T-cell (primary cell): ENCODE results near the gene GNAI3. TPM values are rescaled to one million over a fixed set of nuclear protein-coding genes. Genes with fewer than 3 reads are reported as not detected.

Experiments used
- ATAC-seq, 4 experiments: fragments of 200-7000 bp in 3 of 4; fragments of 150-1000 bp in 1 of 4; cut with Tn5 transposase; replicated peaks in 1 of 4; 1 replicate in 3 of 4; 2 replicates in 1 of 4; pipeline ENCODE4 v1.10.0; 2021; ENCODE audit warnings: moderate library complexity in 3 of 4, mild to moderate bottlenecking in 2 of 4, moderate number of reproducible peaks in 1 of 4
- CTCF ChIA-PET, 2 donors: fragments of 300-600 bp; sonication (Branson Sonifier 250); formaldehyde crosslinking; loops; one replicate each; lab custom pipeline; 2022; ENCODE audit warnings: antibody characterized with exemption in 2 of 2; lab: Charles Lee
- POLR2A ChIA-PET, 2 donors: fragments of 300-600 bp; sonication (Branson Sonifier 250); formaldehyde crosslinking; loops; one replicate each; lab custom pipeline; 2022; ENCODE audit warnings: antibody characterized with exemption in 2 of 2; lab: Charles Lee
- DNase-seq, 35 experiments: peaks; one replicate each; pipeline versions ENCODE4 v3.0.0 to v3.0.0-alpha.2; 2013 to 2023
- H3K27ac ChIP-seq: one replicate; pipeline ENCODE4 v1.5.1; 2013; ENCODE audit warnings: low read length
- H3K27me3 ChIP-seq, 2 experiments: replicated peaks in 1 of 2; 1 replicate in 1 of 2; 2 replicates in 1 of 2; pipeline versions ENCODE4 v1.6.1 to v1.7.0; 2013; ENCODE audit warnings: low read length in 1 of 2, mixed read lengths in 1 of 2; ENCODE audit not compliant: control insufficient read depth in 2 of 2, insufficient read depth in 2 of 2; ENCODE audit errors: extremely low read depth in 1 of 2
- H3K36me3 ChIP-seq, 2 donors: 1 replicate in 1 of 2; 2 replicates in 1 of 2; pipeline versions ENCODE4 v1.6.1 to v1.7.0; 2013; ENCODE audit warnings: low read length in 1 of 2; ENCODE audit not compliant: control insufficient read depth in 2 of 2, insufficient read depth in 1 of 2; ENCODE audit errors: extremely low read depth in 1 of 2
- H3K4me1 ChIP-seq, 2 experiments: 1 replicate in 1 of 2; 2 replicates in 1 of 2; pipeline versions ENCODE4 v1.6.1 to v1.7.0; 2013; ENCODE audit warnings: low read length in 2 of 2, mixed read lengths in 1 of 2; ENCODE audit not compliant: insufficient read depth in 2 of 2, control insufficient read depth in 1 of 2; ENCODE audit errors: extremely low read depth in 1 of 2
- H3K4me3 ChIP-seq, 2 donors: 1 replicate in 1 of 2; 2 replicates in 1 of 2; pipeline versions ENCODE4 v1.5.1 to v1.7.0; 2013; ENCODE audit warnings: mild to moderate bottlenecking in 2 of 2, low read length in 1 of 2, moderate library complexity in 1 of 2; ENCODE audit not compliant: control insufficient read depth in 1 of 2; ENCODE audit errors: extremely low read depth in 1 of 2
- H3K9me3 ChIP-seq: 2 replicates; pipeline ENCODE4 v1.7.0; 2013
- H3K27ac Mint-ChIP-seq, 2 donors: one replicate each; pipeline ENCODE4 v1.8.0; 2020 to 2021; ENCODE audit warnings: mild to moderate bottlenecking in 2 of 2, mixed read lengths in 2 of 2
- H3K27me3 Mint-ChIP-seq, 2 donors: one replicate each; pipeline ENCODE4 v1.8.0; 2021 to 2022; ENCODE audit warnings: mixed read lengths in 2 of 2
- H3K36me3 Mint-ChIP-seq: one replicate; pipeline ENCODE4 v1.8.0; 2021; ENCODE audit warnings: mixed read lengths
- H3K4me1 Mint-ChIP-seq, 3 donors: one replicate each; pipeline ENCODE4 v1.8.0; 2020 to 2022; ENCODE audit warnings: mixed read lengths in 3 of 3, mild to moderate bottlenecking in 1 of 3
- H3K4me3 Mint-ChIP-seq, 3 donors: one replicate each; pipeline ENCODE4 v1.8.0; 2020 to 2022; ENCODE audit warnings: mild to moderate bottlenecking in 3 of 3, mixed read lengths in 3 of 3, moderate library complexity in 3 of 3
- H3K9me3 Mint-ChIP-seq, 3 donors: one replicate each; pipeline ENCODE4 v1.8.0; 2020 to 2022; ENCODE audit warnings: mixed read lengths in 3 of 3
- WGBS: methylation state at CpG from one replicate; pipeline ENCODE4 v1.1.5; 2013; ENCODE audit warnings: missing lambda C conversion rate; ENCODE audit not compliant: insufficient coverage; 5-methylcytosine and 5-hydroxymethylcytosine counted together
- total RNA-seq, 35 experiments: library from RNA in 6 of 35; stranded (reverse) in 6 of 35; fragments of 120-200 nt in 1 of 35; gene quantifications; one replicate each; pipeline versions ENCODE4 v1.2.1 to v1.2.4 and lab custom pipeline; 2013 to 2026

GNAI3 gene
- total RNA-seq, 5 donors from 2014 or later (not counting 1 experiment from before 2014, with no cell fraction given): 5.4 to 7.2 (median 6.5) TPM

- ChIA-PET CTCF (interaction anchor here (0.5 to 2.4 kb wide), 5 partner anchors 11 to 69 kb away, joined by 3 to 8 read pairs (median 4); no protein-coding TSS in a partner anchor), POLR2A (interaction anchor here (0.9 to 1.6 kb wide), 3 partner anchors 9 to 22 kb away, joined by 3 to 4 read pairs (median 3); partner anchors contain the start of gene GNAI3 (in 1 of the 2))
- H3K4me1 ChIP-seq: no peaks in the 10 kb centered on the region
- no peaks in the 10 kb centered on the region for H3K27me3 ChIP-seq
- 89% methylated on average over 3 of the region's 3 CpGs for WGBS
- Mint-ChIP-seq H3K27ac (no peak overlapping the region), H3K36me3 (peaks cover 9% of the 10 kb centered on the region), H3K4me1 (peaks cover 18 to 22% (median 21%) of the 10 kb centered on the region in 3 donors), H3K4me3 (no peak overlapping the region), H3K27me3 (no peaks in the 10 kb centered on the region), H3K9me3 (no peaks in the 10 kb centered on the region)
- H3K9me3 ChIP-seq: no peaks in the 10 kb centered on the region
- H3K4me3 ChIP-seq: no peak overlapping the region
- H3K27ac ChIP-seq: no peak overlapping the region
- H3K36me3 ChIP-seq: peaks cover 4 to 9% of the 10 kb centered on the region in 2 donors
- no peak for DNase-seq
- no peak for ATAC-seq
Observed at GRCh38 chr1:109570414-109570813, 22.0 kb downstream of the GNAI3 start.

DNA sequence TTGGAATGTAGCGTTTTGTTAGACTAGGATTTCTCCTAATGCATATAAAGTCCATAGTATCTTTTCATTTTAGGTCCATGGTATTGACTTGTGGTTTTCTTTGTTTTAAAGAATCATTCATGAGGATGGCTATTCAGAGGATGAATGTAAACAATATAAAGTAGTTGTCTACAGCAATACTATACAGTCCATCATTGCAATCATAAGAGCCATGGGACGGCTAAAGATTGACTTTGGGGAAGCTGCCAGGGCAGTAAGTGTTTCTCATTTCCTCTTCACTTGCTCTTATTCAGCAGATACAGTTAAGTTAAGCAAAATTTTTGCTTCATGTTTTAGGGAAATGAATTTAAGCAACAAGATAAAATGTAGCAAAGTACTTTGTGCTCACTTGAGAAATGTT is 25.4 kb downstream of the GNAI3 start:
- no peak overlapping the region for H3K4me3 ChIP-seq
- ChIA-PET POLR2A (no interaction called here), CTCF (interaction anchor here in 1 of 2 donors (0.8 to 1.1 kb wide), 2 partner anchors 14 to 67 kb away, joined by 3 read pairs; no protein-coding TSS in a partner anchor)
- no CpG with 5 or more reads among the region's 2 CpGs for WGBS
- Mint-ChIP-seq H3K36me3 (peaks cover 24% of the 10 kb centered on the region), H3K27ac (peak overlapping the region in 1 of 2 donors; percentile 8), H3K9me3 (no peaks in the 10 kb centered on the region), H3K4me3 (no peak overlapping the region), H3K27me3 (no peaks in the 10 kb centered on the region), H3K4me1 (peaks cover 11 to 16% (median 12%) of the 10 kb centered on the region in 3 donors)
- H3K27me3 ChIP-seq: no peaks in the 10 kb centered on the region
- no peak overlapping the region for H3K27ac ChIP-seq
- ATAC-seq (no peak), DNase-seq (no peak)
- peaks cover 4 to 19% of the 10 kb centered on the region in 2 donors for H3K36me3 ChIP-seq
- H3K4me1 ChIP-seq: no peaks in the 10 kb centered on the region
- no peaks in the 10 kb centered on the region for H3K9me3 ChIP-seq

DNA sequence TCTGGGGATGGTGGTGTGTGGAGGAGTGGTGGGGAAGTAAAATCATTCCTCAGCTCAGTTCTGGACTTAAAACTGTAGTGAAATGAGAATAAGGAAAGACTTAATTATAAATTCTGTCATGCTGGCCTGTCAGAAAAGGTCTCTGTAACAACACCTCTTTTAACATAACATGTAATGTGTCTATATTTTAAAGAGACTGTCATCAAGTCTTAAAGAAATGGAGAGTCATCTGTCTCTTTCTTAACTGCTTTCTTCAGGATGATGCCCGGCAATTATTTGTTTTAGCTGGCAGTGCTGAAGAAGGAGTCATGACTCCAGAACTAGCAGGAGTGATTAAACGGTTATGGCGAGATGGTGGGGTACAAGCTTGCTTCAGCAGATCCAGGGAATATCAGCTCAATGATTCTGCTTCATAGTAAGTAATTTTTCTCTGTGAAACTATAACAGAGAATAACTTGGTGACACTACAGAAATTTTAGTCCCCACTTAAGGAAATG is 30.6 kb downstream of the GNAI3 start:
- POLR2A ChIA-PET: no interaction called here
- no peaks in the 10 kb centered on the region for H3K9me3 ChIP-seq
- Mint-ChIP-seq H3K9me3 (no peaks in the 10 kb centered on the region), H3K27ac (peak overlapping the region; percentile 25 to 40), H3K36me3 (peaks cover 52% of the 10 kb centered on the region), H3K4me3 (no peak overlapping the region), H3K27me3 (no peaks in the 10 kb centered on the region), H3K4me1 (peaks cover 0 to 9% (median 1%) of the 10 kb centered on the region in 3 donors)
- CTCF ChIA-PET: interaction anchor here in 1 of 2 donors (0.6 to 3.0 kb wide), 2 partner anchors 33 to 66 kb away, joined by 3 to 9 read pairs; no protein-coding TSS in a partner anchor
- no peaks in the 10 kb centered on the region for H3K4me1 ChIP-seq
- no peak overlapping the region for H3K4me3 ChIP-seq
- no peaks in the 10 kb centered on the region for H3K27me3 ChIP-seq
- DNase-seq (no peak), ATAC-seq (no peak)
- no peak overlapping the region for H3K27ac ChIP-seq
- 100% methylated on average over 3 of the region's 3 CpGs for WGBS
- H3K36me3 ChIP-seq: peaks cover 0 to 55% of the 10 kb centered on the region in 2 donors

DNA sequence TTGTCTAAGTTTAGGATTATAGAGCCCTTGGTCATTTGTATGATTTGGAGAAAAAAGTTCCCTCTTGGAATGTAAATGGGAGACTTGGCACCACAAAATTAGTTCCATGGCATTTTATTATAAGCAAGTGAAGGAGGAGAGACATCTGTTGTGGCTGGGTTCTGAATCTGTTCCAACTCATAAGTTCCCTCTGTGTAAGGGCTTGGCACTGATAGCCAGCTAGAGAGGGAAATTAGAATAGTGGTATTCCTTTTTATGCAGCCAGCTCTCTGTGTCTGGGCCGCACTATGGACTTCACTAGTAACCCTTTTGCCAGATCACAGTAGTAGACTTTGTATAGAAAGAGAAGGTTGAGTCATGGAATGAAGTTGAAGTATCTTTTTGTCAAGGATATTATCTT is 31.1 kb downstream of the GNAI3 start:
- no peak for DNase-seq
- POLR2A ChIA-PET: no interaction called here
- CTCF ChIA-PET: interaction anchor here in 1 of 2 donors (3.0 kb wide), 1 partner anchor 34 kb away, joined by 9 read pairs; no protein-coding TSS in a partner anchor
- Mint-ChIP-seq H3K27ac (no peak overlapping the region), H3K4me3 (no peak overlapping the region), H3K27me3 (no peaks in the 10 kb centered on the region), H3K9me3 (no peaks in the 10 kb centered on the region), H3K4me1 (peaks cover 0 to 11% (median 1%) of the 10 kb centered on the region in 3 donors), H3K36me3 (peaks cover 54% of the 10 kb centered on the region)
- Histone ChIP-seq H3K9me3 (no peaks in the 10 kb centered on the region), H3K27ac (no peak overlapping the region), H3K4me3 (no peak overlapping the region), H3K36me3 (peaks cover 0 to 58% of the 10 kb centered on the region in 2 donors), H3K4me1 (no peaks in the 10 kb centered on the region), H3K27me3 (no peaks in the 10 kb centered on the region)
- WGBS: no CpG with 5 or more reads among the region's 1 CpG
- ATAC-seq: no peak

GRCh38 chr1:109582021-109582420 is 33.6 kb downstream of the GNAI3 start:
- Histone ChIP-seq H3K4me1 (no peaks in the 10 kb centered on the region), H3K36me3 (peaks cover 0 to 73% of the 10 kb centered on the region in 2 donors), H3K9me3 (no peaks in the 10 kb centered on the region), H3K4me3 (no peak overlapping the region), H3K27ac (no peak overlapping the region), H3K27me3 (no peaks in the 10 kb centered on the region)
- POLR2A ChIA-PET: interaction anchor here in 1 of 2 donors (0.8 kb wide), 1 partner anchor 490 kb away, joined by 8 read pairs; no protein-coding TSS in a partner anchor
- Mint-ChIP-seq H3K4me3 (no peak overlapping the region), H3K36me3 (peaks cover 54% of the 10 kb centered on the region), H3K27ac (no peak overlapping the region), H3K27me3 (no peaks in the 10 kb centered on the region), H3K4me1 (peaks cover 0 to 15% (median 0%) of the 10 kb centered on the region in 3 donors), H3K9me3 (no peaks in the 10 kb centered on the region)
- DNase-seq: no peak
- no peak for ATAC-seq
- 90% methylated on average over 2 of the region's 2 CpGs for WGBS
- CTCF ChIA-PET: no interaction called here

DNA sequence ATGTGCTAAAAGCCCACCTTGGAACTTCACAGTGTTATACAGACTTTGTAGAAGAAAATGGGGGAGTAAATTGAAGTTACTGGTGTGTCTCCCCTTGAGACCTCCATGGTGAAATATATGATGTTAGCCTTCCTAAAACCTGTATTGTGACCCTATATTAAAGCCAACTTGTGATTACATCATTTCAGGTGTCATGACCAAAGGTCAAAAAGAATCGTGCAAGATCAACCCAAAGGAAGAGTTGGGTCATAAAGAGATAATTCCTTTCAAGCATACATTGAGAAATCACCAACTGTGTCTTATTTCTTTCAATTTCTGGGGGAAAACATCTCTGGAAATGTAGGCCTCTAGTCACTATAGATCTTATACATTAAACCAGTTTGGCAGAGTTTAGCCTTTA is 36.4 kb downstream of the GNAI3 start:
- Mint-ChIP-seq H3K4me1 (peaks cover 0 to 17% (median 0%) of the 10 kb centered on the region in 3 donors), H3K27ac (no peak overlapping the region), H3K9me3 (no peaks in the 10 kb centered on the region), H3K36me3 (peaks cover 65% of the 10 kb centered on the region), H3K27me3 (no peaks in the 10 kb centered on the region), H3K4me3 (no peak overlapping the region)
- H3K27ac ChIP-seq: no peak overlapping the region
- H3K27me3 ChIP-seq: no peaks in the 10 kb centered on the region
- no peaks in the 10 kb centered on the region for H3K9me3 ChIP-seq
- ChIA-PET CTCF (no interaction called here), POLR2A (no interaction called here)
- H3K36me3 ChIP-seq: peaks cover 0 to 82% of the 10 kb centered on the region in 2 donors
- H3K4me1 ChIP-seq: no peaks in the 10 kb centered on the region
- DNase-seq (no peak), ATAC-seq (no peak)
- H3K4me3 ChIP-seq: no peak overlapping the region
- WGBS: no CpG with 5 or more reads among the region's 1 CpG
